ENCODE measurements around the gene MPV17L.
A peak's percentile ranks its signal among the peaks of the same experiment; 100 is the strongest.
"Not testable (repeated sequence)": the region's sequence is repeated elsewhere in the genome, so short reads cannot be mapped to it uniquely, and the experiment has no call there.

The MPV17L gene

DNA sequence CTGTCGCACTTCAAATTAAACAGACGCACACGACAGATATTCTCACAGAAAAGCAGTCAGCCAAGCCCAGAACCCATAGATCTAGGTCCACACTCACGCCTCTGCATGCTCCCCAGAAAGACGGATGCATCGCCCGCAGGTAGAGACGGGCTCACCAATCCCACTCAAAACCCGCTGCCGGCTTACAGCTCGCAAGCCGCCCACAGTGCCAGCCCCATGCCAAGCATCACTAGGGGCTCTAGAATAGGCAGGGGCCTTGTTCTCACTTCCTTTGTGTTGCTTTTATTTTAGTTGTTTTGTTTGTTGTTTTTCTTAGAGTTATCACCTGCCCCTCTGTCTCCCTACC lies 38.5 kb downstream of the MPV17L start:
- peak overlapping the region; percentile 68 for H3K4me3 ChIP-seq (ENCODE audit: low read depth, low read length)

DNA sequence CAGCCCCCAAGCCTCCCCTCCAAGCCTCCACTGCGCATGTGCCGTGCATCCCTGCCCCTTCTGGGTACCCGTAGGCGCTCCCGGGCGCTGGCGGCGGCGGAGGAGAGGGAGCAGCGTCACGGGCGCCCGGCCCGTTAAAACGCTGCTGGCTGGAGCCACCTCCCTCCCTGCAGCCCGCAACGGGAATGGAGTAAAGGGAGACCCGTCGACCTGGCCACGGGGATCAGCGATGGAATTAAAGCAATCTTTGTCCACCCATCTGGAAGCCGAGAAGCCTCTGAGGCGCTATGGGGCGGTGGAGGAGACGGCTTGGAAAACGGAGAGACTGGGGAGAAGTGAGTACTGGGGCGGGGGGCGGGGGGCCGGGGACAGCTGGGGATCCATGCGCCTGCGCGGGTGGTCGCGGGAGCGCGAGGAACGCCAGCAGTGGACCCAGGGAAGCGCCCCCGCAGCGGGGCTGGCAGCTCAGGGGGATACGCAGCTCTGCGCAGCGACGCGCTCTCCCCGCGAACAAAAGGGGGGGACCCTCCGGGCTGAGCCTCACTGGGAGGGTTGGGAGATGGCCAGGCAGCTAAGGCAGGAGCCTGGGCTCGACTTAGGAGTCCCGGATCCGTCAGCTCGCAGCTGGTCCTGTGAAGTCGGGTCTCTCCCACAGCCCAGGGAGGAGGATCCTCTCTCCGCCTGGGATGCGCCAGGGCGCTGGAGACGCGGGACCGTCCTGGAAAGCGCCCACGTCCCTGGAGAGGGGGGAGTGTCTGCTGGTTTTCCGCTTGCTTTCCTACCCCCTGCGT lies 39.1 kb downstream of the MPV17L start, which contains the start of gene BMERB1:
Gene BMERB1 (plus strand): TSS at position 164 of the 791 bp plus-strand sequence. CDS start 66 bp downstream, at position 230.
- TF ChIP-seq, protein P1, sequence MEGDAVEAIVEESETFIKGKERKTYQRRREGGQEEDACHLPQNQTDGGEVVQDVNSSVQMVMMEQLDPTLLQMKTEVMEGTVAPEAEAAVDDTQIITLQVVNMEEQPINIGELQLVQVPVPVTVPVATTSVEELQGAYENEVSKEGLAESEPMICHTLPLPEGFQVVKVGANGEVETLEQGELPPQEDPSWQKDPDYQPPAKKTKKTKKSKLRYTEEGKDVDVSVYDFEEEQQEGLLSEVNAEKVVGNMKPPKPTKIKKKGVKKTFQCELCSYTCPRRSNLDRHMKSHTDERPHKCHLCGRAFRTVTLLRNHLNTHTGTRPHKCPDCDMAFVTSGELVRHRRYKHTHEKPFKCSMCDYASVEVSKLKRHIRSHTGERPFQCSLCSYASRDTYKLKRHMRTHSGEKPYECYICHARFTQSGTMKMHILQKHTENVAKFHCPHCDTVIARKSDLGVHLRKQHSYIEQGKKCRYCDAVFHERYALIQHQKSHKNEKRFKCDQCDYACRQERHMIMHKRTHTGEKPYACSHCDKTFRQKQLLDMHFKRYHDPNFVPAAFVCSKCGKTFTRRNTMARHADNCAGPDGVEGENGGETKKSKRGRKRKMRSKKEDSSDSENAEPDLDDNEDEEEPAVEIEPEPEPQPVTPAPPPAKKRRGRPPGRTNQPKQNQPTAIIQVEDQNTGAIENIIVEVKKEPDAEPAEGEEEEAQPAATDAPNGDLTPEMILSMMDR (IDR thresholded peaks at IDR 0.05; ENCODE audit: low read depth, low read length): no peak
- peak within 1 kb of the TSS; percentile 68 for H3K4me3 ChIP-seq (ENCODE audit: low read depth, low read length)

More for the DNA sequence above, 38.5 kb downstream of the MPV17L start:
- TF ChIP-seq, protein P1 (IDR thresholded peaks at IDR 0.05; ENCODE audit: low read depth, low read length): no peak

DNA sequence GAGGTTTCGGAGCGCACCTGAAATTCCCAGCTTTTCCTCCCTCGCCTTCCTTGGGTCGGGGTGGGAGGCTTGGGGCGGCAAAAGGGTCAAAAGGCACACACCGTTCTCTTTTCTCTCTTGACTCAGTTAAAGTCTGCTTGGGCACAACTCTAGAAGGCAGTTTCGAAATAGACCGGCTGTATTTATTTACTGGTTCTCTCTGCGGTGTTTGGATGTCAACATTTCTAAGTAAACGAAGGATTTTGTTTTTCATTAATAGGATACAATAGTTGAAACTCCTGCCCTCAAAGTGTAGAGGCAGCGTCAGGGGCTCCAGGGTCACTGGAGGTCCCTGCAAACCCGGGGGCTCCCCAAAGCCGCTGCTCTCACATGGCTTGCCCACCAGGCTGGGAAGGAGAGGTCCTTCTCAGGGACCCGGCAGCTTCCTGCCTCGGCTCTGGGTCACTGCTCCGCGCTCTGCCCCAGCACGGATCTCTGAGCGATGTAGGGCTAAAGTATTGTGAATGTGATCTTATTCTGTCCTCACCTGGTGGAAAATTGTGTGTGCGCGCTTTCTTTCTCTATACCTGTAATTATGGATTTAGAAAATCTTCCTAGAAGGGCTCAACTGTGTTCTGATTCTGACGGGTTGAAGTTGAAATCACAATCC lies 39.8 kb downstream of the MPV17L start:
- peak overlapping the region; percentile 68 for H3K4me3 ChIP-seq (ENCODE audit: low read depth, low read length)
- TF ChIP-seq, protein P1 (IDR thresholded peaks at IDR 0.05; ENCODE audit: low read depth, low read length): no peak

DNA sequence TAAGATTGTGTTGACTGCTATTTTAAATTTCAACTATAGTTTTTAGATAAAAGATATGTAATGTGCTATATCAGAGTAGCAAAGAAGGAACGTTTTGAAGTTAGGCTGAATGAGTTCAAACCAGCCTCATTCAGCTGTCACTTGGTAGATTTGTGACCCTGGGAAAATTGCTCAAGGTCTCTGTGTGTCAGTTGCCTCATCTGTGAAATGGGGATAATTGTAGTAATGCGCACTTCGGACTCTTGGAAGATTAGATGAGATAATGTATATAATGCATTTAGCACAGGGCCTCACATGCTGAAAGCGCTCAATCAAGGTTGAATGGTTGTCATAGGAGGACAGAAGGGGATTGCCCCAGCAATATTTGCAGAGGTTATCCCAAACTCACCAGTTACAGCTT lies 43.5 kb downstream of the MPV17L start:
- H3K4me3 ChIP-seq (ENCODE audit: low read depth, low read length): no peak overlapping the region
- TF ChIP-seq, protein P1 (IDR thresholded peaks at IDR 0.05; ENCODE audit: low read depth, low read length): no peak

DNA sequence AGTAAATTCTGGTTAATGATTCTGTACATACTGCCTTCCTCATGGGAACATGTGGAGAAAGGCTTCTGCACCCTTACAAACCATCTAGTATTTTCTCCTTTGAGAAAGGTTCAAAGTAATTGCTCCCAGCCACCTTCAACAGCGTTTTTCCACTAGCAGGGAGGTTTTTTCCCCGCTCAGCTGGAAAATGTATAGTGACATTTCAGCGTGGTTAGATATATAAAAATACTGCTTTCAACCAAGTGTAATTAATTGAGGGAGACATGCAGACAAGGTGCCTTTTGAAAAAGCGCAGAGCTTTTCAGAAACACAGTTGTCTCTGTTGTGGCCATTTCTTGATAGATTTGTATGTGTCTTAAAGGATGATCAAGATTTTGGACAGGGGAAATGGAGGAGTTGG lies 44.0 kb downstream of the MPV17L start:
- no peak overlapping the region; the same call in 1 of the 2 replicates for H3K4me3 ChIP-seq (ENCODE audit: low read depth, low read length)
- TF ChIP-seq, protein P1 (IDR thresholded peaks at IDR 0.05; ENCODE audit: low read depth, low read length): no peak

DNA sequence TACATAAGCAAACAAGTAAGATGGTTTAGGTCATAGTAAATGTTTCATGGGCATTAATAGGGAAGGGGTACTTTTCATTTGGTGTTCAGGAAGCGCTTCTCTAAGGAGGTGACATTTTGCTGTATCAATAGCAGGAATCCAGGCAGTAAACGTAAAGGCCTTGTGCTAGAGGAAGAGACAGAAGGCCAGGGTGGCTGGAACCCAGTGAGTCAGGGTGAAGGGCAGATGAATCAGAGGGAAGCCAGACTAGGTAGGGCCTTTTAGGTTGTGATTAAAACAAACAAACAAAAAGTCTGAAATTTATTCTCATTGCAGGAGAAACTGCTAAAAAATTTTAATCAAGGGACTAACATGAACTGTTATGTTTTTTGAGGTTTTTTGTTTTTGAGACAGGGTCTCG lies 45.3 kb downstream of the MPV17L start:
- TF ChIP-seq, protein P1 (IDR thresholded peaks at IDR 0.05; ENCODE audit: low read depth, low read length): no peak
- H3K4me3 ChIP-seq (ENCODE audit: low read depth, low read length): no peak overlapping the region

DNA sequence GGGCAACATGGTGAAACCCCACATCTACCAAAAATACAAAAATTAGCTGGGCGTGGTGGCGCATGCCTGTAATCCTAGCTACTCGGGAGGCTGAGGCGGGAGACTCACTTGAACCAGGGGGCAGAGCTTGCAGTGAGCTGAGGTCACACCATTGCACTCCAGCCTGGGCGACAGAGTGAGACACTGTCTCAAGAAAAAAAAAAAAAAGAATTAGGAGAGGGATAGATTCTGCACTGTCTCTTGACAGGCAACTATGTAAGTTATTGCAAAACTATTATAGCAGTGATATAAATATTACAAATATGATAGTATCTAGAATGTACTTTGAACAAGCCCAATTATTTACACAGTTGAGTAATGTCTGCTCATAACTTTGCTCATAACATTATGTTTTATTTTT lies 46.6 kb downstream of the MPV17L start:
- not testable (repeated sequence) for H3K4me3 ChIP-seq (ENCODE audit: low read depth, low read length)
